ENCODE measurements around the gene TRAPPC2B.
"Not testable (repeated sequence)": the region's sequence is repeated elsewhere in the genome, so short reads cannot be mapped to it uniquely, and the experiment has no call there.

The TRAPPC2B gene

GRCh38 chr19:57374647-57375046, 11.3 kb downstream of the TRAPPC2B start:
- not testable (repeated sequence) for DNase-seq (ENCODE audit: low read depth)

DNA sequence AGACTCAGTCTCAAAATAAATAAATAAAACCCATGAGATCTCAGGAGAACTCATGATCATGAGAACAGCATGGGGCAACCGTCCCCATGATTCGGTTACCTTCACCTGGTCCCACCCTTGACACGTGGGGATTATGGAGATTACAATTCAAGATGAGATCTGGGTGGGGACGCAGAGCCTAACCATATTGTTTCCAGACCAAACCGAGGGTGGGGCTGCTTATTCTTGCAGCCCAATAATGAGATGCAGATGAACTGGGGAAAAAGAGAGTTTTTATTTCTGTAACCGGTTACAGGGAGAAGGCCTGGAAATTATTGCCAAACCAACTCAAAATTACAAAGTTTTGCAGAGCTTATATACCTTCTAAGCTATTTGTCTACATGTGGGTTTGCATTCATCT, 12.8 kb downstream of the TRAPPC2B start:
- DNase-seq (ENCODE audit: low read depth) = no peak

DNA sequence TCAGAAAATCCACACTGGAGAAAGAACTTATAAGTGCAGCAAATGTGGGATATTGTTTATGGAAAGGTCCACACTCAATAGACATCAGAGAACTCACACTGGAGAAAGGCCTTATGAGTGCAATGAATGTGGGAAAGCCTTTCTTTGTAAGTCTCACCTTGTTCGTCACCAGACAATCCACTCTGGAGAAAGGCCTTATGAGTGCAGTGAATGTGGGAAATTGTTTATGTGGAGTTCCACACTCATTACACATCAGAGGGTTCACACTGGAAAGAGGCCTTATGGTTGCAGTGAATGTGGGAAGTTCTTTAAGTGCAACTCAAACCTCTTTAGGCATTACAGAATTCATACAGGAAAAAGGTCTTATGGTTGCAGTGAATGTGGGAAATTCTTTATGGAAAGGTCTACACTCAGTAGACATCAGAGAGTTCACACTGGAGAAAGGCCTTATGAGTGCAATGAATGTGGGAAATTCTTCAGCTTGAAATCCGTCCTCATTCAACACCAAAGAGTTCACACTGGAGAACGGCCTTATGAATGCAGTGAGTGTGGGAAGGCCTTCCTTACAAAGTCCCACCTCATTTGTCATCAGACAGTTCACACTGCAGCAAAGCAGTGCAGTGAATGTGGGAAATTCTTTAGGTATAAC, 14.3 kb downstream of the TRAPPC2B start:
- DNase-seq (ENCODE audit: low read depth) = no peak

GRCh38 chr19:57380923-57381322, 17.6 kb downstream of the TRAPPC2B start:
- DNase-seq (ENCODE audit: low read depth) = no peak

DNA sequence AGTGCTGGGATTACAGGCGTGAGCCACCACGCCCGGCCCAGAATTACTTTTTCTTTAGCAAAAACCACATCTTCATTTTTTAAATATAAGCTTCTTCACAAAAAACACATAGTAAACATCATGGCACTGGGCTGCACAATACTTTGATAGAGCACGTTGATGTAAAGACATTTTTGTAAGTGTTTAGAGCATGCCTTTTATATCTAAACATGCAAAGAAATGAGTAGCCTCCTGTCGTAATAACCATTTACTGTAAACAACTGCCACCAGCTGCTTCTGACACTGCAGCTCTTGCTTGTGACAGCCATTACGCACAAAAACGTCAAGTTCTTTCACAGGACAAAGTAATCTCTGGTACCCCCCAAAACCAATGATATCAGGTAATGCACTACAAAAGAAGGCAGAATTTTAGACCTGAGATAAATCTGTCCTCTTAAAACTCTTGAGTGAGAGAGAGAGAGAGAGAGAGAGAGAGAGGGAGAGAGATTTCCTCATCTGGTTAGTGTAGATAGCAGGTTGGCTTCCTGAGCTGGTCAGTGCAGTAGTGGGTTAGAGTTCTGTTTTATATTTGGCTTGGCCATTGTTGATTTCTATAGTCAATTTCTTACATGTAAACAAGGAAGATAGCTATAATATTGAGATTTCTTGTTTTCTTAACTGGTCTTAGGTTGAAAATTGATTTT, 19.6 kb downstream of the TRAPPC2B start:
- DNase-seq (ENCODE audit: low read depth) = no peak

- DNase-seq (ENCODE audit: low read depth) = no peak
These were observed 25.9 kb downstream of the TRAPPC2B start for GRCh38 chr19:57389194-57389729.

- peak; percentile 99 for DNase-seq (ENCODE audit: low read depth)
These were observed 26.6 kb downstream of the TRAPPC2B start, which contains the start of gene ZNF548 for GRCh38 chr19:57389730-57390598. ZNF548 (plus strand) TSS chr19:57389854; CDS start chr19:57390100, 246 bp downstream.

DNA sequence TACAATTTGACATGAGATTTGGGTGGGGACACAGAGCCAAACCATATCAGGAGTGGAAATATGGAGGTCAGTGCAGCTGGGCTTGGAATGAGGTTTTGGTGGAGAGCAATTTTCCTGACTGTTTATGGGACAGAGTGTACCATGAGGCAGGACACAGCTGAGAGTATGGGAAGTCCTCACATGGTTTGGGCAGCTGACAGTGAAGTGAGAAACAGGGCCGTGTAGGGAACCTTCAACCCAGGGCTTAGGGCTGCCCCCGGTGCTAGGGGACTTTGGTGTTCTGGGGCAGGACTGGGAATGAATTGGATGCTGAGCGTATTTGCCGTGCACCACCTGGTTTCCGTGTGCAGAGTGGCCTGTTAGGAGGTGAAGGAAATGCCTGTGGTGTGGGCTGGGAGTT, 32.4 kb downstream of the TRAPPC2B start:
- no peak for DNase-seq (ENCODE audit: low read depth)

GRCh38 chr19:57398868-57399267, 35.5 kb downstream of the TRAPPC2B start:
- DNase-seq (ENCODE audit: low read depth) = no peak

GRCh38 chr19:57403737-57404563, 40.6 kb downstream of the TRAPPC2B start:
- no peak for DNase-seq (ENCODE audit: low read depth)

DNA sequence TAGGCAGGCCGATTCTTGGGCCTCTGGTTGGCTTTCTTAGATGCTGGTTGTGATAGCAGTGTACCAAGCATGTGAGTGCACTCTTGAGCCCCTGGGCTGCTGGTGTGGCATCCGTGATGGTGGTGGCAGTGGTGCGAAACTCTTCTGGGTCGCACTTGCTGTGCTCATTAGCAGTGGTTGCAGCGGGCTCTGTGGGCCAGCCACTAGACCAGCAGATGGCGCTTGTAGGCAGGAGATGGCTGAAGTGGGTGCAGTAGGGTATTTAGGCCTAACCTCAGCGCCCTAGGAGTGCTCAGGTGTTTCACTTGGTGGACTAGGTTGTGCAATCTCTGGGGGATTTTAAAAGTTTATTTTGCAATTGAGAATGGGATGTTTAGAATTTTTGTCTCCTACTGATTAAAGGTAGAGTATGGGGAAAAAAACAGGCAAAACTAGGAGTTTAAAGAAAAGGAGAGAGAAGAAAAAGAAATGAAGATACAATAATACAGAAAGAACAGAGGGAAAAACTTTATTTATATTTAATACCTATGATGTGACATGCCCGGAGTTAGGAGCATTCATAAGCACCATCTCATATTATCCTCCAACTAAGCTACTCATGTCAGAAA, 43.3 kb downstream of the TRAPPC2B start:
- DNase-seq (ENCODE audit: low read depth) = peak; percentile 49

- peak; percentile 87 for DNase-seq (ENCODE audit: low read depth)
These were observed 47.7 kb downstream of the TRAPPC2B start, which contains the start of gene ZNF17 for GRCh38 chr19:57410877-57411671. ZNF17 (plus strand) TSS chr19:57411161; CDS start chr19:57413616, 2,455 bp downstream.
